Choroid plexus epithelial cell (primary cell): ENCODE results near the gene TXNIP.
A peak's percentile ranks its signal among the peaks of the same experiment; 100 is the strongest.

Source experiments
- DNase-seq: peaks from one replicate; pipeline ENCODE4 v3.0.0-alpha.2; 2010; ENCODE audit warnings: low read depth
- H3K4me3 ChIP-seq: 2 replicates; pipeline ENCODE4 v1.5.1; 2011; ENCODE audit warnings: low read depth, mild to moderate bottlenecking, control low read depth, low read length, moderate library complexity
- CTCF ChIP-seq: conservative IDR thresholded peaks from 2 replicates; pipeline ENCODE4 v1.5.1; 2011; ENCODE audit warnings: low read depth, mild to moderate bottlenecking, control low read depth, inconsistent platforms, low read length, moderate library complexity

TXNIP gene

DNA sequence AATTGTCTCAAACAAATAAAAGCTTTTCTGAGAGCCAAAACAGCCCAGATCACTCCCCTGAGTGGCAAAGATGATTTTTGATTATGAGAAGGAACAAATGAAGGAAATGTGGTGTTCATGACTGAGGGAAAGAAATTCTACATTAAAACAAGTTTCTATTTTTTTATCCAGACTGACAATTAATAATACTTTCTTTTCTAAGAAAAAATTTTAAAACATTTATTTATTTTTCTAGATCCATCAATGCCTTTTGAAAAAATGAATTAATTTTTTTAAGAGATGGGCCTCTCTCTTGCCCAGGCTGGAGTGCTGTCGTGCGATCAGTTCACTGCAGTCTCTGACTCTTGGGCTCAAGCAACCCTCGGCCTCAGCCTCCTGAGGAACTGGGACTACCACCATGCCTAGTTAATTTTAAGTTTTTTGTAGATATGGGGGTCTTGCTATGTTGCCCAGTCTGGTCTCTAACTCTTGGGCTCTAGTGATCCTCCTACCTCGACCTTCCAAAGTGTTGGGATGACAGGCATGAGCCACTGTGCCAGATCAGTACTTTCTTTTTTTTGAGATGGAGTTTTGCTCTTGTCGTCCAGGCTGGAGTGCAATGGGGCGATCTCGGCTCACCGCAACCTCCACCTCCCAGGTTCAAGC, 11.2 kb upstream of the TXNIP start:
- no peak overlapping the region for H3K4me3 ChIP-seq
- DNase-seq = no peak
- TF ChIP-seq CTCF = no peak

DNA sequence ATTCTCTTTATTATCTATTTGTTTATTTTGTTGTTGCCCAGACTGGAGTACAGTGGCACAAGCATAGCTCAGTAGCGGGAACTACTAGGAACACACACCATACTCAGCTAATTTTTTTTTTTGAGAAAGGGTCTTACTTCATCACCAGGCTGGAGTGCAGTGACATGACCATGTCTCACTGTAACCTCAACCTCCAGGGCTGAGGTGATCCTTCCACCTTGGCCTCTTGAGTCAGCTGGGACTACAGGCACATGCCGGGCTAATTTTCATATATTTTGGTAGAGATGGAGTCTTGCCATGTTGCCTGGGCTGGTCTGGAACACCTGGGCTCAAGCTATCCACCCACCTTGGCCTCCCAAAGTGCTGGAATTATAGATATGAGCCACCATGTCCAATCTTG, 5.3 kb upstream of the TXNIP start:
- DNase-seq = no peak
- TF ChIP-seq CTCF = no peak
- no peak overlapping the region for H3K4me3 ChIP-seq

- H3K4me3 ChIP-seq = no peak overlapping the region
- DNase-seq = no peak
- no peak for TF ChIP-seq CTCF
Observed at GRCh38 chr1:145999321-146000024, 3.1 kb upstream of the TXNIP start.

GRCh38 chr1:145997718-145998023, 1.3 kb upstream of the TXNIP start:
- TF ChIP-seq CTCF = peak; percentile 18
- DNase-seq = no peak
- peak overlapping the region; percentile 93 for H3K4me3 ChIP-seq

GRCh38 chr1:145997016-145997717, 788 bp upstream of the TXNIP start:
- no peak for TF ChIP-seq CTCF
- DNase-seq = no peak
- peak overlapping the region; percentile 93 for H3K4me3 ChIP-seq

DNA sequence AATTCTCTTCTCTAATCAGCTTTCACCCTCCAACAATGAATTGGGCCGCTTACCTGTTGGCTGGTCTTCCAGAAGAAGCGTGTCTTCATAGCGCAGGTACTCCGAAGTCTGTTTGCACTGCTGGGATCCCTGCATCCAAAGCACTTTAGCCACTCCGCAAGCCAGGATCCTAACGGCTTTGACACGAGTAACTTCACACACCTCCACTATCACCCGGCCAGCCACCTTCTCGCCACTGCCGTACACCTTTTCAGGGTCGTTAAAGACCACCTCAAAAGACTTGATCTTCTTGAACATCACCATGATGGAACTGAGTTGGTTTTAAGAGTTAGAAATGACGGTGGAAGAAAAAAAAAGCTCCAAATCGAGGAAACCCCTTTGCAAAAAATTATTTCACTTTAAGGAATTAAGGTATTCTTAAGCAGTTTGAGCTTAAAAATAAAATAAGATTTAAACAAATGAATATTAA, 381 bp downstream of the TXNIP start:
- H3K4me3 ChIP-seq = peak overlapping the region; percentile 93
- no peak for DNase-seq
- TF ChIP-seq CTCF = no peak
